Glomerular endothelial cell (primary cell): Measurements from ENCODE around the gene YWHAH. TPM values are rescaled to one million over a fixed set of nuclear protein-coding genes. Genes with fewer than 3 reads are reported as not detected.
"Not testable (repeated sequence)": the region's sequence is repeated elsewhere in the genome, so short reads cannot be mapped to it uniquely, and the experiment has no call there.

ENCODE experiments used
- DNase-seq: peaks from one replicate; pipeline ENCODE4 v3.0.0-alpha.2; 2011; ENCODE audit warnings: low read depth, low spot score; ENCODE audit errors: extremely low read depth
- total RNA-seq: library from RNA; depleted of rRNA; stranded (reverse); fragments of >200 nt; gene quantifications from 2 replicates; pipeline ENCODE4 v1.2.3, GENCODE V29; 2015

The YWHAH gene
- total RNA-seq, 1 donor from 2014 or later: 188 TPM

GRCh38 chr22:31977141-31977841 is 33.0 kb downstream of the YWHAH start:
- no peak for DNase-seq

GRCh38 chr22:31977939-31978338 is 33.6 kb downstream of the YWHAH start:
- DNase-seq: no peak

- DNase-seq: no peak
Measured at GRCh38 chr22:31980628-31981027, 36.3 kb downstream of the YWHAH start.

- DNase-seq: not testable (repeated sequence)
Measured at GRCh38 chr22:31981976-31982375, 37.6 kb downstream of the YWHAH start.

- no peak for DNase-seq
Measured at GRCh38 chr22:31983911-31984656, 39.7 kb downstream of the YWHAH start.

GRCh38 chr22:31987218-31987617 is 42.9 kb downstream of the YWHAH start:
- DNase-seq: no peak

- no peak for DNase-seq
Measured at GRCh38 chr22:31991102-31991839, 46.9 kb downstream of the YWHAH start.

- no peak for DNase-seq
Measured at GRCh38 chr22:31995046-31995445, 50.7 kb downstream of the YWHAH start.

- DNase-seq: no peak
Measured at GRCh38 chr22:31995807-31996206, 51.5 kb downstream of the YWHAH start.

- no peak for DNase-seq
Measured at GRCh38 chr22:31998784-31999385, 54.5 kb downstream of the YWHAH start.

- DNase-seq: no peak
Measured at GRCh38 chr22:32000181-32000580, 55.8 kb downstream of the YWHAH start.

GRCh38 chr22:32005453-32005852 is 61.1 kb downstream of the YWHAH start:
- no peak for DNase-seq

Other genes with a start within 250 kb of the YWHAH start
- 17.4 and 37.2 TPM in 2 replicates for gene PRR14L, start 194.4 kb upstream of the YWHAH start, total RNA-seq
- 10.2 and 13.7 TPM in 2 replicates for gene DEPDC5, start 190.5 kb upstream of the YWHAH start, total RNA-seq
- gene SLC5A1, start 98.7 kb downstream of the YWHAH start, total RNA-seq: not detected in 2 replicates
- gene C22orf42, start 214.8 kb downstream of the YWHAH start, total RNA-seq: not detected in 2 replicates